Esophagus muscularis mucosa (tissue), 4 donors: ENCODE results near the gene TMED8.

ENCODE experiments used
- CTCF ChIP-seq, 3 experiments: fragments of 200-600 bp in 2 of 3; fragments of 450-650 bp in 1 of 3; sonication (generic) in 2 of 3; IDR thresholded peaks; one replicate each; pipeline ENCODE4 v1.5.1; 2017 to 2019; ENCODE audit warnings: antibody characterized with exemption in 3 of 3, mild to moderate bottlenecking in 2 of 3, moderate library complexity in 1 of 3
- EP300 ChIP-seq: sonication (generic); formaldehyde crosslinking; IDR thresholded peaks from one replicate; pipeline ENCODE4 v1.6.1; 2017; ENCODE audit warnings: antibody characterized with exemption
- POLR2A ChIP-seq: fragments of 450-650 bp; IDR thresholded peaks from one replicate; pipeline ENCODE4 v1.6.1; 2017; ENCODE audit warnings: antibody characterized with exemption, moderate library complexity, mild to moderate bottlenecking, low read depth
- POLR2AphosphoS5 ChIP-seq, 2 donors: sonication (generic); formaldehyde crosslinking; IDR thresholded peaks; one replicate each; pipeline ENCODE4 v1.6.1; 2017; ENCODE audit warnings: antibody characterized with exemption in 2 of 2

- TF ChIP-seq CTCF (IDR thresholded peaks at IDR 0.05) = no peak
- no peak for TF ChIP-seq POLR2A
- no peak for TF ChIP-seq EP300
- TF ChIP-seq POLR2AphosphoS5 (IDR thresholded peaks at IDR 0.05) = no peak
These were observed 32.2 kb upstream of the TMED8 start for GRCh38 chr14:77409131-77409533.
